Gastroesophageal sphincter (tissue), 3 donors: ENCODE measurements around the gene PLEKHG4B.

Experiments
- CTCF ChIP-seq, 4 experiments: fragments of 200-600 bp in 2 of 4; fragments of 450-650 bp in 2 of 4; sonication (generic) in 1 of 4; IDR thresholded peaks; one replicate each; pipeline ENCODE4 v1.5.1; 2017 to 2019; ENCODE audit warnings: antibody characterized with exemption in 4 of 4, mild to moderate bottlenecking in 2 of 4, moderate library complexity in 2 of 4
- POLR2A ChIP-seq, 2 donors: fragments of 450-650 bp; IDR thresholded peaks; one replicate each; pipeline ENCODE4 v1.6.1; 2017; ENCODE audit warnings: antibody characterized with exemption in 2 of 2, mild to moderate bottlenecking in 2 of 2, moderate library complexity in 1 of 2

- TF ChIP-seq CTCF (IDR thresholded peaks at IDR 0.05), result no peak
- TF ChIP-seq POLR2A (IDR thresholded peaks at IDR 0.05), result no peak
Observed at GRCh38 chr5:178110-178509, 86.1 kb downstream of the PLEKHG4B start.
